Panc1 (cell line): ENCODE measurements around the gene CDC16. TPM values are rescaled to one million over a fixed set of nuclear protein-coding genes. Genes with fewer than 3 reads are reported as not detected.

Experiments used
- ATAC-seq: fragments of 200-7000 bp; cut with Tn5 transposase; 2 replicates; pipeline ENCODE4 v1.9.1; 2020; ENCODE audit warnings: mild to moderate bottlenecking, moderate library complexity
- BruUV-seq: library from RNA; stranded (reverse); fragments of 400-500 nt; replicated peaks from 2 replicates; lab custom pipeline; 2021; lab: Mats Ljungman, UMichigan
- CTCF ChIA-PET: fragments of 300-600 bp; sonication (Branson Sonifier 250); formaldehyde crosslinking; loops from one replicate; lab custom pipeline; 2022; ENCODE audit warnings: antibody characterized with exemption; lab: Charles Lee
- POLR2A ChIA-PET: fragments of 300-600 bp; sonication (Branson Sonifier 250); formaldehyde crosslinking; loops from one replicate; lab custom pipeline; 2022; ENCODE audit warnings: antibody characterized with exemption; lab: Charles Lee
- DNase-seq: peaks from one replicate; pipeline ENCODE4 v3.0.0-alpha.2; 2010; ENCODE audit warnings: low read depth, low spot score
- H3K27ac ChIP-seq: 2 replicates; pipeline ENCODE4 v1.5.1; 2011; ENCODE audit warnings: mild to moderate bottlenecking, low read length, inconsistent platforms
- H3K27me3 ChIP-seq: fragments of 200-500 bp; sonication (Bioruptor generic); 2 replicates; pipeline ENCODE4 v1.6.0; 2014; ENCODE audit warnings: low read length, inconsistent platforms; ENCODE audit not compliant: control insufficient read depth, insufficient read depth
- H3K36me3 ChIP-seq: fragments of 200-500 bp; sonication (Bioruptor generic); 2 replicates; pipeline ENCODE4 v1.5.1; 2014; ENCODE audit warnings: inconsistent platforms, mild to moderate bottlenecking, low read length, moderate library complexity; ENCODE audit not compliant: control insufficient read depth, insufficient read depth
- H3K4me1 ChIP-seq: 2 replicates; pipeline ENCODE4 v1.5.1; 2011; ENCODE audit warnings: inconsistent platforms, mild to moderate bottlenecking, low read length, moderate library complexity; ENCODE audit not compliant: control insufficient read depth, insufficient read depth
- H3K4me3 ChIP-seq, 2 experiments: 2 replicates each; pipeline ENCODE4 v1.5.1; 2011 to 2012; ENCODE audit warnings: low read depth in 2 of 2, low read length in 2 of 2, mild to moderate bottlenecking in 2 of 2, inconsistent platforms in 1 of 2, moderate library complexity in 1 of 2
- H3K9me3 ChIP-seq: fragments of 200-500 bp; sonication (Bioruptor generic); 2 replicates; pipeline ENCODE4 v1.5.1; 2014; ENCODE audit warnings: low read depth, mild to moderate bottlenecking, inconsistent platforms, low read length, moderate library complexity; ENCODE audit not compliant: control insufficient read depth, insufficient read depth
- POLR2AphosphoS5 ChIP-seq: IDR thresholded peaks from 2 replicates; pipeline ENCODE4 v1.6.1; 2012; ENCODE audit warnings: mild to moderate bottlenecking, low read depth, low read length, moderate library complexity
- SIN3A ChIP-seq: IDR thresholded peaks from 2 replicates; pipeline ENCODE4 v1.6.1; 2012; ENCODE audit warnings: low read depth, mild to moderate bottlenecking, low read length, moderate library complexity, borderline replicate concordance; ENCODE audit not compliant: insufficient read depth
- TCF7L2 ChIP-seq: IDR thresholded peaks from 2 replicates; pipeline ENCODE4 v1.6.1; 2011; ENCODE audit warnings: mild to moderate bottlenecking, low read depth, low read length, inconsistent platforms
- in situ Hi-C: cut with HindIII; loops from 2 replicates; pipeline ENCODE4 v1.10.0; 2016; ENCODE audit warnings: low sequenced_read_pairs, low pct_unique_long_range_greater_than_20kb
- intact Hi-C: fragments of 100-400 bp; cut with micrococcal nuclease; formaldehyde crosslinking; loops from one replicate; pipeline ENCODE4 v1.10.0; 2022; ENCODE audit not compliant: unreplicated experiment
- total RNA-seq: library from RNA; stranded (reverse); gene quantifications from one replicate; pipeline ENCODE4 v1.2.1, GENCODE V29; 2021; ENCODE audit not compliant: unreplicated experiment
- TF ChIP-seq, protein P1 (sequence below), 2 experiments: IDR thresholded peaks; 2 replicates each; pipeline ENCODE4 v1.6.1; 2011 to 2012; ENCODE audit warnings: low read depth in 2 of 2, control low read depth in 1 of 2, low read length in 1 of 2, mild to moderate bottlenecking in 1 of 2, moderate library complexity in 1 of 2; ENCODE audit not compliant: insufficient read depth in 1 of 2
- TF ChIP-seq, protein P2 (sequence below): fragments of 450-650 bp; IDR thresholded peaks from 2 replicates; pipeline ENCODE4 v1.5.1; 2017; ENCODE audit warnings: mild to moderate bottlenecking

The CDC16 gene
- total RNA-seq, 1 experiment from 2014 or later: 51.8 TPM

DNA sequence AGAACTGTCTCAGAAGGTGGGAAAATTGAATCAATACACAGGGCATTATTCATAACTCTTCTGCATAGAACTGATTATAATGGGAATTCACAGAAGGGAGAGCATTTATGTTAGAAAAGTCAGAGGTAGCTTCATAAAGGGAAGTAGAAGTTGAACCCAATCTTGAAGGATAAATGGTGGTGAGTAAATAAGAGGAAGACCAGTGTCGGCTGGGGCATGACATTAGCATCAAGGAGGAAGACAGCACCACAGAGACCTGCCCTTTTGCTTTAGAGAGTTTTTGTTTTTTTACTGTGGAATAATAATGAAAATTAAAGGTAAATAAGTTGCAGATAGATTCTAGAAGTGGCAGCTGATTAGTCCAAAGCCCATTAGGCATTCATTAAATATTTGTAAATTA is 21.9 kb downstream of the CDC16 start:
- BruUV-seq: no TSS peak
- in situ Hi-C loops (no loop called here), intact Hi-C loops (no loop called here)
- DNase-seq (no peak), ATAC-seq (no peak)
- H3K4me1 ChIP-seq: no peaks in the 10 kb centered on the region
- POLR2A ChIA-PET: interaction anchor here (0.5 kb wide), 1 partner anchor 766 kb away, joined by 4 read pairs; a partner anchor contains a TSS
- H3K4me3 ChIP-seq: no peak overlapping the region
- H3K27me3 ChIP-seq: no peaks in the 10 kb centered on the region
- H3K9me3 ChIP-seq: no peaks in the 10 kb centered on the region
- TF ChIP-seq SIN3A (no peak), POLR2AphosphoS5 (no peak), TCF7L2 (no peak)
- TF ChIP-seq, protein P1, sequence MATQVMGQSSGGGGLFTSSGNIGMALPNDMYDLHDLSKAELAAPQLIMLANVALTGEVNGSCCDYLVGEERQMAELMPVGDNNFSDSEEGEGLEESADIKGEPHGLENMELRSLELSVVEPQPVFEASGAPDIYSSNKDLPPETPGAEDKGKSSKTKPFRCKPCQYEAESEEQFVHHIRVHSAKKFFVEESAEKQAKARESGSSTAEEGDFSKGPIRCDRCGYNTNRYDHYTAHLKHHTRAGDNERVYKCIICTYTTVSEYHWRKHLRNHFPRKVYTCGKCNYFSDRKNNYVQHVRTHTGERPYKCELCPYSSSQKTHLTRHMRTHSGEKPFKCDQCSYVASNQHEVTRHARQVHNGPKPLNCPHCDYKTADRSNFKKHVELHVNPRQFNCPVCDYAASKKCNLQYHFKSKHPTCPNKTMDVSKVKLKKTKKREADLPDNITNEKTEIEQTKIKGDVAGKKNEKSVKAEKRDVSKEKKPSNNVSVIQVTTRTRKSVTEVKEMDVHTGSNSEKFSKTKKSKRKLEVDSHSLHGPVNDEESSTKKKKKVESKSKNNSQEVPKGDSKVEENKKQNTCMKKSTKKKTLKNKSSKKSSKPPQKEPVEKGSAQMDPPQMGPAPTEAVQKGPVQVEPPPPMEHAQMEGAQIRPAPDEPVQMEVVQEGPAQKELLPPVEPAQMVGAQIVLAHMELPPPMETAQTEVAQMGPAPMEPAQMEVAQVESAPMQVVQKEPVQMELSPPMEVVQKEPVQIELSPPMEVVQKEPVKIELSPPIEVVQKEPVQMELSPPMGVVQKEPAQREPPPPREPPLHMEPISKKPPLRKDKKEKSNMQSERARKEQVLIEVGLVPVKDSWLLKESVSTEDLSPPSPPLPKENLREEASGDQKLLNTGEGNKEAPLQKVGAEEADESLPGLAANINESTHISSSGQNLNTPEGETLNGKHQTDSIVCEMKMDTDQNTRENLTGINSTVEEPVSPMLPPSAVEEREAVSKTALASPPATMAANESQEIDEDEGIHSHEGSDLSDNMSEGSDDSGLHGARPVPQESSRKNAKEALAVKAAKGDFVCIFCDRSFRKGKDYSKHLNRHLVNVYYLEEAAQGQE (IDR thresholded peaks at IDR 0.05; ENCODE audit: insufficient read depth in 1 of 2, low read depth in 2 of 2, low read length in 1 of 2): no peak
- TF ChIP-seq, protein P2, sequence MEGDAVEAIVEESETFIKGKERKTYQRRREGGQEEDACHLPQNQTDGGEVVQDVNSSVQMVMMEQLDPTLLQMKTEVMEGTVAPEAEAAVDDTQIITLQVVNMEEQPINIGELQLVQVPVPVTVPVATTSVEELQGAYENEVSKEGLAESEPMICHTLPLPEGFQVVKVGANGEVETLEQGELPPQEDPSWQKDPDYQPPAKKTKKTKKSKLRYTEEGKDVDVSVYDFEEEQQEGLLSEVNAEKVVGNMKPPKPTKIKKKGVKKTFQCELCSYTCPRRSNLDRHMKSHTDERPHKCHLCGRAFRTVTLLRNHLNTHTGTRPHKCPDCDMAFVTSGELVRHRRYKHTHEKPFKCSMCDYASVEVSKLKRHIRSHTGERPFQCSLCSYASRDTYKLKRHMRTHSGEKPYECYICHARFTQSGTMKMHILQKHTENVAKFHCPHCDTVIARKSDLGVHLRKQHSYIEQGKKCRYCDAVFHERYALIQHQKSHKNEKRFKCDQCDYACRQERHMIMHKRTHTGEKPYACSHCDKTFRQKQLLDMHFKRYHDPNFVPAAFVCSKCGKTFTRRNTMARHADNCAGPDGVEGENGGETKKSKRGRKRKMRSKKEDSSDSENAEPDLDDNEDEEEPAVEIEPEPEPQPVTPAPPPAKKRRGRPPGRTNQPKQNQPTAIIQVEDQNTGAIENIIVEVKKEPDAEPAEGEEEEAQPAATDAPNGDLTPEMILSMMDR: no peak
- no peak overlapping the region for H3K27ac ChIP-seq
- CTCF ChIA-PET: no interaction called here
- H3K36me3 ChIP-seq: peaks cover 11% of the 10 kb centered on the region

DNA sequence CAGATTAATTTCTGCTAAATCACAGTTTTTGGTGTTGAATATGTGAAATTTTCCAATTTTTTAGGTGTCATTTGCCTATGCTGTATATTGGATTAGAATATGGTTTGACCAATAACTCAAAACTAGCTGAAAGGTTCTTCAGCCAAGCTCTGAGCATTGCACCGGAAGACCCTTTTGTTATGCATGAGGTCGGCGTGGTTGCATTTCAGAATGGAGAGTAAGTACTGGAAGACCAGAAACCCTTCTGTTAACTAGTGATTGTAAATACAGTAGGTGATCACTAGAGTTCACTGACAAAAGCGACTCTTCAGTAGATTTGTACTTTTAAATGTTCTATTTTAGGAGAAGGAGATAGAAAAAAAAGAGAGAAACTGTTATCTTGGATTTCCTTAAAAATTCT is 22.3 kb downstream of the CDC16 start:
- ATAC-seq (no peak), DNase-seq (no peak)
- ChIA-PET CTCF (no interaction called here), POLR2A (interaction anchor here (0.5 kb wide), 1 partner anchor 766 kb away, joined by 4 read pairs; a partner anchor contains a TSS)
- Histone ChIP-seq H3K27ac (no peak overlapping the region), H3K4me1 (no peaks in the 10 kb centered on the region), H3K36me3 (peaks cover 10% of the 10 kb centered on the region), H3K9me3 (no peaks in the 10 kb centered on the region), H3K27me3 (no peaks in the 10 kb centered on the region), H3K4me3 (no peak overlapping the region)
- intact Hi-C loops (no loop called here), in situ Hi-C loops (no loop called here)
- no TSS peak for BruUV-seq
- TF ChIP-seq TCF7L2 (no peak), POLR2AphosphoS5 (no peak), SIN3A (no peak)
- TF ChIP-seq, protein P2: no peak
- TF ChIP-seq, protein P1 (IDR thresholded peaks at IDR 0.05; ENCODE audit: insufficient read depth in 1 of 2, low read depth in 2 of 2, low read length in 1 of 2): no peak
